Hematopoietic multipotent progenitor cell (in vitro differentiated cells): ENCODE results near the gene SYCE3. TPM values are rescaled to one million over a fixed set of nuclear protein-coding genes. Genes with fewer than 3 reads are reported as not detected.

Experiments used
- DNase-seq, 3 donors: peaks; one replicate each; pipeline ENCODE4 v3.0.0-alpha.2; 2011 to 2015; ENCODE audit warnings: low read depth in 2 of 3, low spot score in 2 of 3
- total RNA-seq: library from RNA; depleted of rRNA; stranded (reverse); fragments of >200 nt; gene quantifications from one replicate; pipeline ENCODE4 v1.2.3, GENCODE V29; 2012

SYCE3 gene
- total RNA-seq, 1 donor: 0.54 TPM

GRCh38 chr22:50600967-50601668 is 38.4 kb upstream of the SYCE3 start:
- DNase-seq: no peak

GRCh38 chr22:50600538-50600937 is 37.8 kb upstream of the SYCE3 start, which contains the start of gene MAPK8IP2:
TSS of gene MAPK8IP2 (plus strand) at chr22:50600793. CDS start at chr22:50600819, 26 bp downstream.
- no peak for DNase-seq

GRCh38 chr22:50599816-50600455 is 37.2 kb upstream of the SYCE3 start:
- DNase-seq: peak; percentile 30 to 57 (median 51)

- DNase-seq: no peak
These were observed 34.4 kb upstream of the SYCE3 start for GRCh38 chr22:50597097-50597496.

- no peak for DNase-seq
These were observed 32.5 kb upstream of the SYCE3 start for GRCh38 chr22:50595189-50595588.

- DNase-seq: no peak
These were observed 24.7 kb upstream of the SYCE3 start for GRCh38 chr22:50587407-50587806.

GRCh38 chr22:50586416-50586815 is 23.7 kb upstream of the SYCE3 start:
- DNase-seq: no peak

- DNase-seq: no peak
These were observed 23.1 kb upstream of the SYCE3 start for GRCh38 chr22:50585781-50586180.

- no peak for DNase-seq
These were observed 22.5 kb upstream of the SYCE3 start for GRCh38 chr22:50585238-50585637.

GRCh38 chr22:50584106-50585096 is 21.7 kb upstream of the SYCE3 start:
- DNase-seq: no peak

GRCh38 chr22:50583294-50583861 is 20.7 kb upstream of the SYCE3 start:
- DNase-seq: peak in 1 of 3 donors; percentile 23

GRCh38 chr22:50582493-50583293 is 20.0 kb upstream of the SYCE3 start, which contains the start of gene CHKB:
TSS of gene CHKB (minus strand) at chr22:50582849. CDS start at chr22:50582781, 68 bp downstream.
- DNase-seq: peak; percentile 92 to 98 (median 98)

- DNase-seq: peak in 2 of 3 donors; percentile 17 to 22
These were observed 19.3 kb upstream of the SYCE3 start for GRCh38 chr22:50581950-50582492.

GRCh38 chr22:50581031-50581949 is 18.6 kb upstream of the SYCE3 start:
- no peak for DNase-seq

- no peak for DNase-seq
These were observed 17.0 kb upstream of the SYCE3 start for GRCh38 chr22:50579752-50580151.

- no peak for DNase-seq
These were observed 16.1 kb upstream of the SYCE3 start for GRCh38 chr22:50578776-50579310.

GRCh38 chr22:50577987-50578775 is 15.5 kb upstream of the SYCE3 start, which contains the start of gene CPT1B:
TSS of gene CPT1B (minus strand) at chr22:50578427. CDS start at chr22:50577915, 512 bp downstream.
- DNase-seq: no peak
